WERI-Rb-1 (cell line): ENCODE measurements around the gene LZTFL1.

ENCODE experiments used
- DNase-seq: peaks from one replicate; pipeline ENCODE4 v3.0.0-alpha.2; 2020
- H3K27ac ChIP-seq: fragments of 250-450 bp; sonication (Bioruptor Pico); 2 replicates; pipeline ENCODE4 v1.5.1; 2020; ENCODE audit warnings: mild to moderate bottlenecking, moderate library complexity
- H3K27me3 ChIP-seq: fragments of 250-450 bp; sonication (Bioruptor Pico); 2 replicates; pipeline ENCODE4 v1.5.1; 2021; ENCODE audit warnings: mild to moderate bottlenecking, low read depth, moderate library complexity; ENCODE audit not compliant: insufficient read depth, severe bottlenecking
- H3K36me3 ChIP-seq: fragments of 250-450 bp; sonication (Bioruptor Pico); 2 replicates; pipeline ENCODE4 v1.5.1; 2020; ENCODE audit warnings: mild to moderate bottlenecking, moderate library complexity
- H3K4me3 ChIP-seq: 2 replicates; pipeline ENCODE4 v1.5.1; 2011; ENCODE audit warnings: low read depth, mild to moderate bottlenecking, control low read depth, low read length
- H3K9me3 ChIP-seq: fragments of 250-450 bp; sonication (Bioruptor Pico); 2 replicates; pipeline ENCODE4 v1.5.1; 2021; ENCODE audit warnings: mild to moderate bottlenecking, moderate library complexity; ENCODE audit not compliant: severe bottlenecking
- CTCF ChIP-seq: IDR thresholded peaks from 2 replicates; pipeline ENCODE4 v1.5.1; 2011; ENCODE audit warnings: low read depth, mild to moderate bottlenecking, control low read depth, inconsistent platforms, low read length

Gene LZTFL1

GRCh38 chr3:45814322-45814721 lies 27.6 kb downstream of the LZTFL1 start:
- no peak for TF ChIP-seq CTCF
- H3K9me3 ChIP-seq: peaks cover 4% of the 10 kb centered on the region
- H3K4me3 ChIP-seq: no peak overlapping the region
- H3K27ac ChIP-seq: no peak overlapping the region
- no peaks in the 10 kb centered on the region for H3K27me3 ChIP-seq
- no peaks in the 10 kb centered on the region for H3K36me3 ChIP-seq
- no peak for DNase-seq

- no peaks in the 10 kb centered on the region for H3K36me3 ChIP-seq
- DNase-seq: no peak
- H3K9me3 ChIP-seq: no peaks in the 10 kb centered on the region
- H3K27ac ChIP-seq: no peak overlapping the region
- no peak overlapping the region for H3K4me3 ChIP-seq
- H3K27me3 ChIP-seq: no peaks in the 10 kb centered on the region
- no peak for TF ChIP-seq CTCF
Observed at GRCh38 chr3:45807681-45808540, 34.0 kb downstream of the LZTFL1 start.

GRCh38 chr3:45807133-45807532 lies 34.8 kb downstream of the LZTFL1 start:
- DNase-seq: no peak
- no peaks in the 10 kb centered on the region for H3K9me3 ChIP-seq
- no peak overlapping the region for H3K27ac ChIP-seq
- no peak for TF ChIP-seq CTCF
- H3K27me3 ChIP-seq: no peaks in the 10 kb centered on the region
- H3K4me3 ChIP-seq: no peak overlapping the region
- no peaks in the 10 kb centered on the region for H3K36me3 ChIP-seq

GRCh38 chr3:45806072-45806471 lies 35.8 kb downstream of the LZTFL1 start:
- Histone ChIP-seq H3K36me3 (no peaks in the 10 kb centered on the region), H3K27me3 (no peaks in the 10 kb centered on the region)

GRCh38 chr3:45803252-45803935 lies 38.5 kb downstream of the LZTFL1 start:
- TF ChIP-seq CTCF: no peak
- Histone ChIP-seq H3K36me3 (no peaks in the 10 kb centered on the region), H3K27me3 (no peaks in the 10 kb centered on the region), H3K9me3 (no peaks in the 10 kb centered on the region), H3K27ac (no peak overlapping the region), H3K4me3 (no peak overlapping the region)
- DNase-seq: no peak

More at GRCh38 chr3:45806072-45806471, 35.8 kb downstream of the LZTFL1 start:
- no peak overlapping the region for H3K27ac ChIP-seq
- no peak for DNase-seq
- no peaks in the 10 kb centered on the region for H3K9me3 ChIP-seq
- TF ChIP-seq CTCF: no peak
- H3K4me3 ChIP-seq: no peak overlapping the region
